ENCODE data around the gene NEXMIF. TPM values are rescaled to one million over a fixed set of nuclear protein-coding genes. Genes with fewer than 3 reads are reported as not detected.
"Not testable (repeated sequence)": the region's sequence is repeated elsewhere in the genome, so short reads cannot be mapped to it uniquely, and the experiment has no call there.

Gene NEXMIF
- total and polyA plus RNA-seq, 9 donors, result 0.13 to 3.1 (median 1.8) TPM

DNA sequence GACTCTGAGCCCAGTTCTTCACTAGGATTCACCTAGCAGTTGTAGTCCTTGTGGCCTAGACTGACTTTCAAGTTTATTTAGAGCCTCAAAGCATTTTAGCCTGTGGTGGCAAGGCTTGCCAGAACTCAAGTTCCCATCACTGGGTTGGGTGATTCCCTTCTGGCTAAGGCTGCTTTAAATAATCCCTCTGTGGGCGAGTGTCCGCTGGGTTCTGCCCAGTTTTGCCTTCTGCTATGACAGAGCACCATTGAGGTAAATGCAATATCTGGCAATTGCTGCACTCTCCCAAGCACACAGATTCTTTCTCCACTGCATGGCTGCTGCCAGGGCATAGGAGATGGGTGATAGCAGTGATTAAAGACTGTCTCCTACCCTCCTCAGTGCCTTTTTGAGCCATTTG is 220.0 kb downstream of the NEXMIF start:
- H3K4me1 ChIP-seq (ENCODE audit: insufficient read depth), result no peaks in the 10 kb centered on the region
- no peaks in the 10 kb centered on the region for H3K36me3 ChIP-seq
- no peak for TF ChIP-seq POLR2A (IDR thresholded peaks at IDR 0.05)
- TF ChIP-seq, protein P1, sequence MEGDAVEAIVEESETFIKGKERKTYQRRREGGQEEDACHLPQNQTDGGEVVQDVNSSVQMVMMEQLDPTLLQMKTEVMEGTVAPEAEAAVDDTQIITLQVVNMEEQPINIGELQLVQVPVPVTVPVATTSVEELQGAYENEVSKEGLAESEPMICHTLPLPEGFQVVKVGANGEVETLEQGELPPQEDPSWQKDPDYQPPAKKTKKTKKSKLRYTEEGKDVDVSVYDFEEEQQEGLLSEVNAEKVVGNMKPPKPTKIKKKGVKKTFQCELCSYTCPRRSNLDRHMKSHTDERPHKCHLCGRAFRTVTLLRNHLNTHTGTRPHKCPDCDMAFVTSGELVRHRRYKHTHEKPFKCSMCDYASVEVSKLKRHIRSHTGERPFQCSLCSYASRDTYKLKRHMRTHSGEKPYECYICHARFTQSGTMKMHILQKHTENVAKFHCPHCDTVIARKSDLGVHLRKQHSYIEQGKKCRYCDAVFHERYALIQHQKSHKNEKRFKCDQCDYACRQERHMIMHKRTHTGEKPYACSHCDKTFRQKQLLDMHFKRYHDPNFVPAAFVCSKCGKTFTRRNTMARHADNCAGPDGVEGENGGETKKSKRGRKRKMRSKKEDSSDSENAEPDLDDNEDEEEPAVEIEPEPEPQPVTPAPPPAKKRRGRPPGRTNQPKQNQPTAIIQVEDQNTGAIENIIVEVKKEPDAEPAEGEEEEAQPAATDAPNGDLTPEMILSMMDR (IDR thresholded peaks at IDR 0.05), result no peak
- no peak for TF ChIP-seq EP300 (IDR thresholded peaks at IDR 0.05)
- no peak for DNase-seq
- intact Hi-C loops (cut with DNase I), result no loop called here
- no peak overlapping the region for H3K27ac ChIP-seq
- H3K9me3 ChIP-seq, result no peaks in the 10 kb centered on the region
- WGBS, 3 donors, result 64 to 74% (median 72%) methylated on average over 2 of the region's 2 CpGs
- no peaks in the 10 kb centered on the region for H3K27me3 ChIP-seq
- no peak overlapping the region for H3K4me3 ChIP-seq

DNA sequence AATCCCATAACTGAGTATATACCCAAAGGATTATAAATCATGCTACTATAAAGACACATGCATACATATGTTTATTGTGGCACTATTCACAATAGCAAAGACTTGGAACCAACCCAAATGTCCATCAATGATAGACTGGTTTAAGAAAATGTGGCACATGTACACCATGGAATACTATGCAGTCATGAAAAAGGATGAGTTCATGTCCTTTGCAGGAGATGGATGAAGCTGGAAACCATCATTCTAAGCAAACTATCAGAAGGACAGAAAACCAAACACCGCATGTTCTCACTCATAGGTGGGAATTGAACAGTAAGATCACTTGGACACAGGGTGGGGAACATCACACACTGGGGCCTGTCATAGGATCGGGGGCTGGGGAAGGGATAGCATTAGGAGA is 223.9 kb downstream of the NEXMIF start:
- H3K27ac ChIP-seq; H3K4me1 ChIP-seq (ENCODE audit: insufficient read depth); H3K27me3 ChIP-seq; DNase-seq; H3K4me3 ChIP-seq; H3K9me3 ChIP-seq; intact Hi-C loops (cut with DNase I); H3K36me3 ChIP-seq: not testable (repeated sequence)
- WGBS, 3 donors, result 74 to 82% (median 77%) methylated on average over 2 of the region's 2 CpGs

DNA sequence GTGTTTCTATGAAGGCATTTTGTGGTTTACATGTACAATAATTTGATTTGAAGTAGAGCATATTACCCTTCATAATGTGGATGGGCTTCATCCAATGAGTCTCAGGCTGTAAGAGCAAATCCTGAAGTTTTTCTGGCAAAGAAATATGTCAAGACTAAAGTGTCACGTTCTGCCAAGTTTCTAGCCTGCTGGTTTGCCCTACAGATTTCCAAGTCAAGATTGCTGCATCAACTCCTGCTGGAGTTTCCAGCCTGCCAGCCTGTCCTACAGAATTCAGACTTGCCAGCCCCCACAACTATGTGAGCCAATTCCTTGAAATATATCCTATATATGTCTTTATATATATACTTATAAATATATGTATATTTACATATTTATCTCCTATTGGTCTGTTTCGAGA is 240.8 kb downstream of the NEXMIF start:
- no peak for DNase-seq
- Histone ChIP-seq H3K27ac (no peak overlapping the region), H3K9me3 (no peaks in the 10 kb centered on the region), H3K4me3 (no peak overlapping the region), H3K27me3 (no peaks in the 10 kb centered on the region), H3K4me1 (ENCODE audit: insufficient read depth) (no peaks in the 10 kb centered on the region), H3K36me3 (no peaks in the 10 kb centered on the region)
- intact Hi-C loops (cut with DNase I), result no loop called here
- 32 to 42% (median 41%) methylated on average over 2 of the region's 2 CpGs for WGBS, 3 donors
- TF ChIP-seq POLR2A (IDR thresholded peaks at IDR 0.05), result no peak
- TF ChIP-seq EP300 (IDR thresholded peaks at IDR 0.05), result no peak
- TF ChIP-seq, protein P1 (IDR thresholded peaks at IDR 0.05), result no peak

Small RNAs within 50 kb of the gene (small RNA-seq; reads per million reads assigned to genes)
- not detected for gene AL139395.1

Other genes starting within 250 kb of the NEXMIF start
- 10 to 100 TPM; 21.2 to 53.7 (median 23.6) TPM for gene ABCB7, start 230.8 kb upstream of the NEXMIF start, total RNA-seq
- 10 to 100 TPM; 14.0 to 16.4 TPM for gene ABCB7, start 230.8 kb upstream of the NEXMIF start, polyA plus RNA-seq

All from ovary (tissue), 9 donors.